KMS-11 (cell line): ENCODE results near the gene BCL2L2.
"Not testable (repeated sequence)": the region's sequence is repeated elsewhere in the genome, so short reads cannot be mapped to it uniquely, and the experiment has no call there.

Experiments
- H2AFZ ChIP-seq: fragments of 200-600 bp; sonication (generic); 2 replicates; pipeline ENCODE4 v1.6.1; 2016; ENCODE audit warnings: antibody characterized with exemption, mixed run types, low read depth
- H3K27ac ChIP-seq: fragments of 200-600 bp; sonication (generic); 2 replicates; pipeline ENCODE4 v1.6.1; 2016; ENCODE audit warnings: mild to moderate bottlenecking, mixed run types
- H3K27me3 ChIP-seq: fragments of 200-600 bp; sonication (generic); 2 replicates; pipeline ENCODE4 v1.6.1; 2017; ENCODE audit warnings: mild to moderate bottlenecking, low read depth, mixed run types, moderate library complexity; ENCODE audit not compliant: insufficient read depth
- H3K36me3 ChIP-seq: fragments of 200-600 bp; sonication (generic); 2 replicates; pipeline ENCODE4 v1.6.1; 2017; ENCODE audit warnings: mild to moderate bottlenecking, mixed run types; ENCODE audit not compliant: insufficient read depth
- H3K4me1 ChIP-seq: fragments of 200-600 bp; sonication (generic); 2 replicates; pipeline ENCODE4 v1.6.1; 2016; ENCODE audit warnings: mild to moderate bottlenecking, low read depth, mixed run types; ENCODE audit not compliant: poor library complexity, severe bottlenecking
- H3K4me2 ChIP-seq: fragments of 200-600 bp; sonication (generic); 2 replicates; pipeline ENCODE4 v1.7.0; 2016; ENCODE audit warnings: mild to moderate bottlenecking, mixed run types
- H3K4me3 ChIP-seq: fragments of 200-600 bp; sonication (generic); IDR thresholded peaks from 2 replicates; pipeline ENCODE4 v1.6.1; 2017; ENCODE audit warnings: low read depth, low read length, mixed read lengths; ENCODE audit not compliant: insufficient read depth
- H3K79me2 ChIP-seq: fragments of 200-600 bp; sonication (generic); 2 replicates; pipeline ENCODE4 v1.6.1; 2016; ENCODE audit warnings: low read depth, mixed run types; ENCODE audit not compliant: insufficient read depth
- H3K9ac ChIP-seq: fragments of 200-600 bp; sonication (generic); 2 replicates; pipeline ENCODE4 v1.6.1; 2016; ENCODE audit warnings: mild to moderate bottlenecking, mixed run types
- H4K20me1 ChIP-seq: fragments of 200-600 bp; sonication (generic); 2 replicates; pipeline ENCODE4 v1.6.1; 2016; ENCODE audit warnings: mild to moderate bottlenecking, mixed run types; ENCODE audit not compliant: insufficient read depth
- TF ChIP-seq, protein P1 (sequence below): fragments of 200-600 bp; sonication (generic); conservative IDR thresholded peaks from 2 replicates; pipeline ENCODE4 v1.6.1; 2017; ENCODE audit warnings: low read depth, mild to moderate bottlenecking, antibody characterized with exemption, low read length, moderate library complexity, mixed read lengths

The BCL2L2 gene

DNA sequence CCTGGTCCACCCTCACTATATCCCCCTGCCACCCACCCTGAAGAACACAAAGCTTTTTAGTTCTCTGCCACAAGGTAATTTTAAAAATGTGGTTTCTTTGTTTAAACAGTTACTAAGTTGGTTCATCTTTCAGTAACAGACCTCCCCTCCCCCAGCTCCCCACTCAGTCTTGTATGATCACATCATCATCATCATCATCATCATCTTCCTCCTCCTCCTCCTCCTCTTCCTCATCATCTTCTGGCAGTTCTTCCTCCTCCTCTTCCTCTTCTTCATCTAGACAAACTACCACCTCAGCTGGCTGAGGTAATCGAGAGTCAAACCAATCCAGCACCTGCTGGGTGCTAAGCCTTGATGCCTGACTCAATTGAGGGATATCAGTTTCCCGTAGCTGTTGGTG lies 31.2 kb upstream of the BCL2L2 start:
- Histone ChIP-seq H3K36me3 (no peaks in the 10 kb centered on the region), H4K20me1 (no peaks in the 10 kb centered on the region), H3K9ac (no peak overlapping the region), H3K27ac (no peak overlapping the region), H3K4me3 (no peak overlapping the region), H3K27me3 (no peaks in the 10 kb centered on the region), H3K79me2 (no peaks in the 10 kb centered on the region), H3K4me2 (no peak overlapping the region), H2AFZ (no peak overlapping the region), H3K4me1 (no peaks in the 10 kb centered on the region)
- TF ChIP-seq, protein P1, sequence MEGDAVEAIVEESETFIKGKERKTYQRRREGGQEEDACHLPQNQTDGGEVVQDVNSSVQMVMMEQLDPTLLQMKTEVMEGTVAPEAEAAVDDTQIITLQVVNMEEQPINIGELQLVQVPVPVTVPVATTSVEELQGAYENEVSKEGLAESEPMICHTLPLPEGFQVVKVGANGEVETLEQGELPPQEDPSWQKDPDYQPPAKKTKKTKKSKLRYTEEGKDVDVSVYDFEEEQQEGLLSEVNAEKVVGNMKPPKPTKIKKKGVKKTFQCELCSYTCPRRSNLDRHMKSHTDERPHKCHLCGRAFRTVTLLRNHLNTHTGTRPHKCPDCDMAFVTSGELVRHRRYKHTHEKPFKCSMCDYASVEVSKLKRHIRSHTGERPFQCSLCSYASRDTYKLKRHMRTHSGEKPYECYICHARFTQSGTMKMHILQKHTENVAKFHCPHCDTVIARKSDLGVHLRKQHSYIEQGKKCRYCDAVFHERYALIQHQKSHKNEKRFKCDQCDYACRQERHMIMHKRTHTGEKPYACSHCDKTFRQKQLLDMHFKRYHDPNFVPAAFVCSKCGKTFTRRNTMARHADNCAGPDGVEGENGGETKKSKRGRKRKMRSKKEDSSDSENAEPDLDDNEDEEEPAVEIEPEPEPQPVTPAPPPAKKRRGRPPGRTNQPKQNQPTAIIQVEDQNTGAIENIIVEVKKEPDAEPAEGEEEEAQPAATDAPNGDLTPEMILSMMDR, result no peak

DNA sequence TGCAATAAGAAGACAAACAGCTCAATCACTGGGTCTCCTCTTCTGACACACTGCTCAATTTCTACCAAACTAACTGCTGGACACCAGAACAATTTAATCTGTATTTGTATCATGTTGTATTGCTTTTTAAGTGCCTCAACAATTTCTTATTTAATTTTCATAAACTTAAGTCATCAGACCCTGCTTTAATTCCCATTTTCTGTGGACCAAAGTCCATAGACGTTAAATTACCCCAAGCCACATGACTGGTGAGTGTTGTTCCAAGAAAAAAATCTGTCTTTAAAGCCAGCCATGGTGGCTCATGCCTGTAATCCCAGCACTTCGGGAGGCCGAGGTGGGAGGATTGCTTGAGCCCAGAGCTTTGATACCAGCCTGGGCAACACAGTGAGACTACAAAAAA lies 29.4 kb upstream of the BCL2L2 start:
- no peaks in the 10 kb centered on the region for H3K4me1 ChIP-seq
- H4K20me1 ChIP-seq, result no peaks in the 10 kb centered on the region
- no peak overlapping the region for H3K9ac ChIP-seq
- no peak overlapping the region for H3K4me2 ChIP-seq
- no peak overlapping the region for H3K4me3 ChIP-seq
- TF ChIP-seq, protein P1, result no peak
- H3K27ac ChIP-seq, result no peak overlapping the region
- no peak overlapping the region for H2AFZ ChIP-seq
- H3K36me3 ChIP-seq, result no peaks in the 10 kb centered on the region
- H3K79me2 ChIP-seq, result no peaks in the 10 kb centered on the region
- H3K27me3 ChIP-seq, result no peaks in the 10 kb centered on the region

DNA sequence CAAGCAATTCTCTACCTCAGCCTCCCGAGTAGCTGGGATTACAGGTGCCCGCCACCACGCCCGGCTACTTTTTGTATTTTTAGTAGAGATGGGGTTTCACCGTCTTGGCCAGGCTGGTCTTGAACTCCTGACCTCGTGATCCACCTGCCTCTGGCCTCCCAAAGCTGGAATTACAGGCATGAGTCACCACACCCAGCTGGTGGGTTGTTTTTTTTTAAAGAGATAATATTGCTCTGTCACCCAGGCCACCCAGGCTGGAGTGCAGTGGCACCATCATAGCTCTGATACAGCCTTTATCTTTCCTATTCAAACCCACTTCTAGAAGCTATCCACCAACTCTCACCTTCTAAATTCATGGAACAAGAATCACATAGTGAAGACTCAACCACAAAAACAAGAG lies 28.7 kb upstream of the BCL2L2 start:
- not testable (repeated sequence) for H3K4me3 ChIP-seq, H3K36me3 ChIP-seq, H3K27ac ChIP-seq, H3K27me3 ChIP-seq, H3K4me1 ChIP-seq, H3K79me2 ChIP-seq, H3K4me2 ChIP-seq, H3K9ac ChIP-seq, H4K20me1 ChIP-seq, H2AFZ ChIP-seq

DNA sequence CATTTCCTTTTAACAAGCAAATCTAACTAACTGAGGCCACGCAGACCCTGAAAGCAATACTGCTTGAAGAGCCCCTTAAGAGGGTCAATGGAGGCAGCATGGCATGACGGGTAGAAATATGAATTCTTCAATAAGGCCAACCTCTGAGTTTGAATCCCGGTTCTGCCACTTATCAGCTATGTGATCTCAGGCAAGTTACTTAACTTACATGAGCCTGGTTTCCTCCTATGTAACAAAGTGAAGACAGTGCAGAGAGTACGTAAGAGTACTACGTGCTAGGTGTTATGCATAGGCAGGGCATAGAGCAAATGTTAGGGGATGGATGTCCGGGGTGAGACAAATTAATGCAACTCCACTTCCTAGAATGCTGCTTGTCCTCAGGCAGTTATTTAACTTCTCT lies 25.4 kb upstream of the BCL2L2 start:
- Histone ChIP-seq H3K4me1 (peaks cover 11% of the 10 kb centered on the region), H3K4me3 (no peak overlapping the region), H3K4me2 (no peak overlapping the region), H3K27me3 (no peaks in the 10 kb centered on the region), H3K27ac (no peak overlapping the region), H3K36me3 (no peaks in the 10 kb centered on the region), H3K79me2 (0 out of 2 replicates have a peak, but pooled peaks cover 4% of the 10 kb centered on the region), H2AFZ (no peak overlapping the region), H4K20me1 (no peaks in the 10 kb centered on the region), H3K9ac (no peak overlapping the region)
- TF ChIP-seq, protein P1, result no peak

DNA sequence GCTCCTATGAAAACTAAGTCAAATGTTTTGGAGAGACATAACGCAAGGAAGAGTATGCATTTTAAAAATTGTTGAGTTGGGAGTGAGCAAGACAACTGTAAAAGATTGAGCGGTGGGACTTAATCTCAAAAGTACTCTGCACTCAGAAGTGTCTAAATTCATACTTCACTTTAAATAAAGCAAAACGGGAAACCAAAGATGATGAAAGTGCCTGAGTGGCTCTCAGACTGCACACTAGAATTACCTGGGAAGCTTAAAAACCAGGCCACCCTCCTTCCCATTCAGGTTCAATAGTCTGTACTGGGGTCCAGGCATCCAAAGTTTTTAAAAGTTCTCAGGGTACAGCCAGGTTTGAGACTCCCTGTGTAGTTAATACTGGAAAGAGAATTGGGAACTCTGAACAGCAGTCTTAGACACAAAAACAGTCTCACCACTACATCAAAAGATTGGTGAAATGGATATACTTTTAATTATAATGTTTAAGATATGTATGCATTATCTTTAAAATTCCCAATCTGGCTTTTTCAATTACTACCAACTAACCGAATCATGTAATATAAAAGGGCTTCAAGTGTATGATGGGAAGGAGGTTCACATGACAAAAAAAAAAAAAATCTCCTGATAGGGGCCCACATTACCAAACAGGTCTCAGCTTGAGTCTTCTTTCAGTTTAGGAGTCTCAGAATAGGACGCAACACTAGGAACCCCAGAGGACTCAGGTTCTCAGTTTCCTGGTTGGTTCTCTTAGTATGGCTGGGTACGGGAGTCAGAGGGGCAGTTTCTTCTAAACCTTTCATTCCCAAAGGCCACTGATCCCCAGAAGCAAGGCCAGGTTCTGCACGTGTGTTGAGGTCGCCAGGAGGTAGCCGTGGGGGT lies 21.7 kb upstream of the BCL2L2 start:
- TF ChIP-seq, protein P1, result no peak
- Histone ChIP-seq H3K4me1 (peaks cover 11% of the 10 kb centered on the region), H3K27ac (peak overlapping the region; percentile 61; the same call in 1 of the 2 replicates), H3K9ac (peak overlapping the region; percentile 69; the same call in 1 of the 2 replicates), H2AFZ (peak overlapping the region; percentile 67; the same call in 1 of the 2 replicates), H4K20me1 (no peaks in the 10 kb centered on the region), H3K79me2 (0 out of 2 replicates have a peak, but pooled peaks cover 4% of the 10 kb centered on the region), H3K4me3 (no peak overlapping the region), H3K4me2 (peak overlapping the region; percentile 68), H3K27me3 (no peaks in the 10 kb centered on the region), H3K36me3 (no peaks in the 10 kb centered on the region)
